HuH-7 (cell line): ENCODE measurements around the gene P2RY2.
"Not testable (repeated sequence)": the region's sequence is repeated elsewhere in the genome, so short reads cannot be mapped to it uniquely, and the experiment has no call there.

ENCODE experiments used
- DNase-seq: peaks from one replicate; pipeline ENCODE4 v3.0.0; 2011; ENCODE audit warnings: low spot score

The P2RY2 gene

GRCh38 chr11:73267906-73268540, 49.9 kb downstream of the P2RY2 start:
- DNase-seq = no peak

- DNase-seq = no peak
Observed at GRCh38 chr11:73268671-73269271, 50.7 kb downstream of the P2RY2 start.

- no peak for DNase-seq
Observed at GRCh38 chr11:73269459-73270015, 51.5 kb downstream of the P2RY2 start.

- DNase-seq = no peak
Observed at GRCh38 chr11:73270016-73270854, 52.2 kb downstream of the P2RY2 start.

GRCh38 chr11:73270855-73271477, 52.9 kb downstream of the P2RY2 start:
- no peak for DNase-seq

- not testable (repeated sequence) for DNase-seq
Observed at GRCh38 chr11:73271478-73271865, 53.4 kb downstream of the P2RY2 start.

GRCh38 chr11:73271936-73272679, 54.0 kb downstream of the P2RY2 start, which contains the start of gene P2RY6:
Gene P2RY6 (plus strand): TSS chr11:73272338. CDS start chr11:73296519, 24,181 bp downstream.
- DNase-seq = peak; percentile 47

GRCh38 chr11:73272680-73273038, 54.6 kb downstream of the P2RY2 start:
- DNase-seq = no peak

GRCh38 chr11:73273222-73273895, 55.3 kb downstream of the P2RY2 start:
- DNase-seq = no peak

- DNase-seq = not testable (repeated sequence)
Observed at GRCh38 chr11:73274191-73274590, 56.1 kb downstream of the P2RY2 start.

GRCh38 chr11:73274722-73275380, 56.8 kb downstream of the P2RY2 start:
- no peak for DNase-seq

- DNase-seq = no peak
Observed at GRCh38 chr11:73275381-73275750, 57.3 kb downstream of the P2RY2 start.

GRCh38 chr11:73277467-73277866, 59.4 kb downstream of the P2RY2 start:
- DNase-seq = no peak

GRCh38 chr11:73280626-73281025, 62.5 kb downstream of the P2RY2 start:
- DNase-seq = no peak

- no peak for DNase-seq
Observed at GRCh38 chr11:73281201-73281741, 63.2 kb downstream of the P2RY2 start.

- DNase-seq = no peak
Observed at GRCh38 chr11:73281796-73282660, 63.9 kb downstream of the P2RY2 start.

GRCh38 chr11:73283276-73284000, 65.4 kb downstream of the P2RY2 start:
- no peak for DNase-seq

GRCh38 chr11:73284106-73284505, 66.0 kb downstream of the P2RY2 start:
- no peak for DNase-seq

- DNase-seq = no peak
Observed at GRCh38 chr11:73285721-73286120, 67.6 kb downstream of the P2RY2 start.
